HG02642 (cell line): ENCODE results near the gene PFDN2.

Source experiments
- ATAC-seq: cut with Tn5 transposase; IDR thresholded peaks from one replicate; pipeline ENCODE4 v1.9.1; 2021; ENCODE audit warnings: mild to moderate bottlenecking; ENCODE audit not compliant: unreplicated experiment, poor library complexity

PFDN2 gene

DNA sequence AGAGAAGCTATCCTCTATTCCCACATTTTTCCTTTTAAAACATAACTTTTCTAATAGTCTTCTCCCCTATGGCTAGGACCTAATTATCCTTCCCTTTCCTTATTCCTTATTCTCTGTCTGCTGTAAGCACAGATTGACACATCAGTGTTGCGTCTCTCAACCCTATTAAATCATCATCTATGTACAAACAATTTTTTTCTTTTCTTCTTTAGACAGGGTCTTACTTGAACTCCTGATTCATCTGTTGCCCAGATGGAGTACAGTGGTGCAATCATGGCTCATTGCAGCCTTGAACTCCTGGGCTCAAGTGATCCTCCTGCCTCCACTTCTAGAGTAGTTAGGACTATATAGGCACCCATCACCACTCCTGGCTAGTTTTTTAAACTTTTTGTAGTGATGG lies 11.4 kb downstream of the PFDN2 start:
- ATAC-seq = no peak

GRCh38 chr1:161100556-161100955 lies 17.3 kb downstream of the PFDN2 start:
- ATAC-seq = no peak

GRCh38 chr1:161099090-161099802 lies 18.6 kb downstream of the PFDN2 start:
- ATAC-seq = no peak

GRCh38 chr1:161098210-161099068 lies 19.4 kb downstream of the PFDN2 start, which contains the start of gene KLHDC9:
TSS of gene KLHDC9 (plus strand) at chr1:161098361. CDS start at chr1:161098536, 175 bp downstream.
- ATAC-seq = peak; percentile 75

- ATAC-seq = no peak
Measured at GRCh38 chr1:161096530-161096929, 21.3 kb downstream of the PFDN2 start.

GRCh38 chr1:161096015-161096414 lies 21.8 kb downstream of the PFDN2 start:
- ATAC-seq = peak; percentile 27

GRCh38 chr1:161095230-161095629 lies 22.6 kb downstream of the PFDN2 start:
- ATAC-seq = no peak

GRCh38 chr1:161094481-161094880 lies 23.4 kb downstream of the PFDN2 start:
- ATAC-seq = no peak

GRCh38 chr1:161092621-161093028 lies 25.2 kb downstream of the PFDN2 start:
- no peak for ATAC-seq

DNA sequence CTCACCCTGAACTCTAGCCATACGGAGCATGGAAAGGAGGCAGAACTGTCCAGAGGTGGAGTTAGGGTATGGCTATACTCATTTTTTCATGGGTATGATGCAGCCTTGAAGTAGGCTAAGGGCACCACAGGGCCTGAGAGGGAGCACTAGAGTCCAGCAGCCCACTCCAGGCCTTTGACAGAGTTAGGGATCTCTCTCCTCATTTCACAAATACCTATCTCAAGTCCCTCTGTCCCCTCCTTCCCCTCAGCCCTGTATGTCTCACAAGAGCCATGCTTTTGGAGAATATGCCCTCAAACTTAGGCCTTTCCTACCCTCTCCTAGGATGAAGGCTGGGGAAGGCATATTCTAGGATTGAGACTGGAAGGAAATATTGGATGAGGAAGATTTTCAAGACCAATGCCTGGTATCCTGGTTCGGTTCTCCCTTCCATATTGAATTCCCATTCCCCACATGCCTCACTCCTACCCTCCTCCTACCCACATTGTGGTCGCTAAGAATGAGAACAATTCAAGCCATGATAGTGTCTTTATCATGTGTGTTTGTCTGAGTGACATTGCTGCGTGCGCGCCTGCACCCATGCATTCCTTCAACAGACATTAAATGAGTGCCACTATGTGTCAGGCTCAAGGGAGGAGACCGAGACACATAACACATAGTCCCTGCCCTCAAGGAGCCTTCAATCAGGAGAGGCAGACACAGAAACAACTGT lies 25.9 kb downstream of the PFDN2 start:
- no peak for ATAC-seq

- no peak for ATAC-seq
Measured at GRCh38 chr1:161091093-161091492, 26.7 kb downstream of the PFDN2 start.

GRCh38 chr1:161090617-161091016 lies 27.2 kb downstream of the PFDN2 start:
- no peak for ATAC-seq

- no peak for ATAC-seq
Measured at GRCh38 chr1:161089938-161090337, 27.9 kb downstream of the PFDN2 start.

DNA sequence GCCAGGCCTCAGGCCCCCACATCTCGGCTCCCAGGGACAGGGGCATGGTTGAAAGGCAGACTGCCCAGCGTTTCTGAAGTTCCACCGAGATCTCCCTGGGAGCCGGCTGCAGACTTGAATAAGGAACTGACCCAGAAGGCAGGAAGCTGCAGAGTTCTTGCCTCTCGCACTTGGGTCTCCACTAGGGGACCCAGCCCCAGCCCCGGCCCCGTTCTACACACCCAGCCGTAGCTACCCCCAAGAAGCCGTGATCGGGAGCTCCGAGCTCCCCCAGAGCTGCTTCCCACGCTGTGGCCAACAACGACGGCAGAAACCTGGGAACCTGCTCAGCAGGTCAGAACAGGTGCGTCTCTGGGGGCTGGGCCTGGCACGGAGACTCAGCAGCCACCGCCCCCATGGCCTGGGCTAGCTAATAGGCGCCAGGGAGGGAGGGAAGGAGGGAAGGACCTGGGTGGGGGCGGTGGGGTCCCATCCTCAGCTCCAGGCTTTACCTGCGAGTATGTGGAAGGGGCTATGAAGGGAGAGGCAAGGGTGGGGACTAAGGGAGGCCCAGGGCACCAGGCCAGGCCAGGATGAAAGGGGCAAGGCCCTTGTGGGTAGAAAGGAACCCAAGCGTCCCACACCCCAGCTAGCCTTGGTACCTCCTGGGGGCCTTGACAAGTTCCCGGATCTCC lies 28.4 kb downstream of the PFDN2 start, which contains the start of gene NECTIN4:
TSS of gene NECTIN4 (minus strand) at position 308 of the 674 bp plus-strand sequence. CDS start at position 46, 262 bp downstream.
- ATAC-seq = no peak

DNA sequence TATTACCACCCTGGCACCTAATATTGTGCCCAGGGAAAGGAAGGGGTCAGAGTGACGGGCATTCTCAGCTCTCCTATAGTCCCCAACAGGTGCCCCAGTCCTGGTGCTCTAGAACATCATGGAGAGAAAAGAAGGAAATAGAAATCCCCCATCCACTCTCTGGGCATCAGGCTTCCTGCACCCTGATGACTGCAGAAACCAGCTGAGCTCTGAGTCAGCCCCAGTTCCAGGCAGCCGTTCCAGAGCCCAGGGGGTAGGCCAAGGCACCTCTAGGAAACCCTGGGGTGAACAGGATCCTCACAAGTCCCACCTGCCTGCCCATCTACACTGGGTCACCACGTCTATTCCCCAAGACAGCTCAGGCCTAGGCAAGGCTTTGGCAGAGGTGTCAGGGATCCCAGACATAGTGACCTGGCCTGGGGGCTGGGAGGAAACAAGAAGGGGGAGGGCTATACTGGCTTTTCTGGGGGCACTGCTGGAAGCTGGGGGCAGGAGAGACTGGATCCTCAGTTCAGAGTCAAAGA lies 29.2 kb downstream of the PFDN2 start:
- ATAC-seq = no peak

DNA sequence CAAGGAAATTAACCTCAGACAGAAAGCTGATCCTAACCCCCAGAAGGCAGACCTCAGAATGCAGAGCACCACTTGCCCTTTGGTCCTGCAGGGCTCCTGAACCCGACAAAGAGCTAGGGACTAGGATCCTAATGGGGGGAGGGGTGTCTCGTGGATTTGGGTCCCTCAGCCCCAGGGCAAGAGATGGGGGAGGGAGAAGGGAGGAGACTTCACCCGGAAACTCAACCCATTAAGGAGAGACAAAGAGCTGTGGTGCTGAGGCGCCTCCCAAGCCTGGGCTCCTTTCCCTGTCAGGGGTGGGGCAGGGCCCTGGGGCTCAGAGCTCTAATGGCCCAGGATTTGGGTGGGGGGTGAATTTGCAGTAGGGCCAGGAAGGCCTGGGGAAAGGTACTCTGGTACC lies 31.4 kb downstream of the PFDN2 start:
- no peak for ATAC-seq

- ATAC-seq = no peak
Measured at GRCh38 chr1:161085165-161085564, 32.7 kb downstream of the PFDN2 start.

- no peak for ATAC-seq
Measured at GRCh38 chr1:161084597-161084988, 33.2 kb downstream of the PFDN2 start.

GRCh38 chr1:161083748-161084596 lies 33.9 kb downstream of the PFDN2 start:
- no peak for ATAC-seq
